Esophagus (tissue), 2 donors: ENCODE measurements around the gene TPRG1. TPM values are rescaled to one million over a fixed set of nuclear protein-coding genes. Genes with fewer than 3 reads are reported as not detected.

Experiments used
- H3K27ac ChIP-seq, 2 donors: one replicate each; pipeline ENCODE4 v1.5.1; 2013; ENCODE audit warnings: low read depth in 2 of 2, mild to moderate bottlenecking in 2 of 2, inconsistent platforms in 1 of 2, low read length in 1 of 2, moderate library complexity in 1 of 2
- H3K27me3 ChIP-seq, 2 donors: one replicate each; pipeline ENCODE4 v1.6.1; 2013; ENCODE audit warnings: low read length in 2 of 2, control low read depth in 1 of 2, mild to moderate bottlenecking in 1 of 2; ENCODE audit not compliant: insufficient read depth in 2 of 2, control insufficient read depth in 1 of 2
- H3K36me3 ChIP-seq, 2 donors: one replicate each; pipeline ENCODE4 v1.6.1; 2013; ENCODE audit warnings: low read length in 1 of 2; ENCODE audit not compliant: control insufficient read depth in 2 of 2, insufficient read depth in 2 of 2
- H3K4me1 ChIP-seq, 2 donors: one replicate each; pipeline ENCODE4 v1.6.1; 2013; ENCODE audit warnings: low read length in 1 of 2; ENCODE audit not compliant: control insufficient read depth in 2 of 2, insufficient read depth in 2 of 2
- H3K4me3 ChIP-seq, 2 donors: one replicate each; pipeline ENCODE4 v1.5.1; 2013; ENCODE audit warnings: low read length in 2 of 2, mild to moderate bottlenecking in 2 of 2, low read depth in 1 of 2, moderate library complexity in 1 of 2
- H3K9me3 ChIP-seq, 2 donors: one replicate each; pipeline ENCODE4 v1.6.1; 2013; ENCODE audit warnings: mild to moderate bottlenecking in 2 of 2, low read depth in 1 of 2, low read length in 1 of 2, moderate library complexity in 1 of 2; ENCODE audit not compliant: control insufficient read depth in 2 of 2, insufficient read depth in 1 of 2
- WGBS, 2 donors: extraction: QIAGEN DNeasy Blood & Tissue Kit; methylation state at CpG; one replicate each; pipeline ENCODE4 v1.1.7; 2013; 5-methylcytosine and 5-hydroxymethylcytosine counted together
- polyA plus RNA-seq, 2 donors: library from polyadenylated mRNA; stranded (reverse); fragments of 200-250 nt; gene quantifications; one replicate each; pipeline ENCODE4 v1.2.3, GENCODE V29; 2013
- donor health status: healthy with polysubstance abuse.
- donor health status: Bipolar disorder and iron deficiency.

TPRG1 gene
- polyA plus RNA-seq, 2 donors: 50.3 to 61.0 TPM

GRCh38 chr3:189334064-189334920, 162.5 kb downstream of the TPRG1 start:
- peaks cover 0 to 2% of the 10 kb centered on the region in 2 donors for H3K4me1 ChIP-seq
- H3K4me3 ChIP-seq: no peak overlapping the region
- H3K9me3 ChIP-seq: no peaks in the 10 kb centered on the region
- no peaks in the 10 kb centered on the region for H3K36me3 ChIP-seq
- no peaks in the 10 kb centered on the region for H3K27me3 ChIP-seq
- WGBS, 2 donors: 41 to 53% methylated on average over 3 of the region's 3 CpGs
- H3K27ac ChIP-seq: peak overlapping the region in 1 of 2 donors; percentile 45

GRCh38 chr3:189337673-189338091, 165.9 kb downstream of the TPRG1 start:
- no peak overlapping the region for H3K27ac ChIP-seq
- H3K36me3 ChIP-seq: no peaks in the 10 kb centered on the region
- no peaks in the 10 kb centered on the region for H3K9me3 ChIP-seq
- H3K27me3 ChIP-seq: no peaks in the 10 kb centered on the region
- no peak overlapping the region for H3K4me3 ChIP-seq
- H3K4me1 ChIP-seq: peaks cover 2% of the 10 kb centered on the region in 2 donors

GRCh38 chr3:189338366-189338765, 166.6 kb downstream of the TPRG1 start:
- Histone ChIP-seq H3K27ac (no peak overlapping the region), H3K36me3 (no peaks in the 10 kb centered on the region), H3K9me3 (no peaks in the 10 kb centered on the region), H3K27me3 (no peaks in the 10 kb centered on the region), H3K4me3 (no peak overlapping the region), H3K4me1 (peaks cover 2% of the 10 kb centered on the region in 2 donors)
- WGBS, 2 donors: 74 to 84% methylated on average over 4 of the region's 4 CpGs

GRCh38 chr3:189339996-189340395, 168.2 kb downstream of the TPRG1 start:
- WGBS, 2 donors: 93 to 94% methylated on average over 5 of the region's 5 CpGs
- peaks cover 2% of the 10 kb centered on the region in 2 donors for H3K4me1 ChIP-seq
- no peaks in the 10 kb centered on the region for H3K9me3 ChIP-seq
- no peak overlapping the region for H3K27ac ChIP-seq
- no peaks in the 10 kb centered on the region for H3K36me3 ChIP-seq
- H3K27me3 ChIP-seq: no peaks in the 10 kb centered on the region
- no peak overlapping the region for H3K4me3 ChIP-seq

- H3K9me3 ChIP-seq: no peaks in the 10 kb centered on the region
- H3K36me3 ChIP-seq: no peaks in the 10 kb centered on the region
- H3K27me3 ChIP-seq: no peaks in the 10 kb centered on the region
- H3K4me3 ChIP-seq: no peak overlapping the region
- no peak overlapping the region for H3K27ac ChIP-seq
- peaks cover 0 to 2% of the 10 kb centered on the region in 2 donors for H3K4me1 ChIP-seq
- WGBS, 2 donors: 76 to 78% methylated on average over 7 of the region's 7 CpGs
These were observed 169.1 kb downstream of the TPRG1 start for GRCh38 chr3:189340680-189341460.

GRCh38 chr3:189342811-189343210, 171.0 kb downstream of the TPRG1 start:
- no peaks in the 10 kb centered on the region for H3K36me3 ChIP-seq
- H3K27me3 ChIP-seq: no peaks in the 10 kb centered on the region
- H3K4me1 ChIP-seq: peaks cover 0 to 2% of the 10 kb centered on the region in 2 donors
- H3K4me3 ChIP-seq: no peak overlapping the region
- whole genome bisulfite sequencing, 2 donors: 87 to 88% methylated on average over 1 of the region's 1 CpG
- no peaks in the 10 kb centered on the region for H3K9me3 ChIP-seq
- H3K27ac ChIP-seq: no peak overlapping the region

- Histone ChIP-seq H3K4me3 (no peak overlapping the region), H3K36me3 (no peaks in the 10 kb centered on the region), H3K9me3 (no peaks in the 10 kb centered on the region), H3K27me3 (no peaks in the 10 kb centered on the region), H3K4me1 (peaks cover 0 to 2% of the 10 kb centered on the region in 2 donors), H3K27ac (no peak overlapping the region)
- 81 to 84% methylated on average over 5 of the region's 5 CpGs for WGBS, 2 donors
These were observed 173.2 kb downstream of the TPRG1 start for GRCh38 chr3:189344996-189345395.

GRCh38 chr3:189349772-189350171, 178.0 kb downstream of the TPRG1 start:
- Histone ChIP-seq H3K27me3 (no peaks in the 10 kb centered on the region), H3K36me3 (no peaks in the 10 kb centered on the region), H3K4me3 (no peak overlapping the region), H3K4me1 (no peaks in the 10 kb centered on the region), H3K9me3 (no peaks in the 10 kb centered on the region), H3K27ac (no peak overlapping the region)
- 33 to 45% methylated on average over 3 of the region's 3 CpGs for WGBS, 2 donors

- Histone ChIP-seq H3K4me1 (peaks cover 0 to 3% of the 10 kb centered on the region in 2 donors), H3K9me3 (no peaks in the 10 kb centered on the region), H3K36me3 (no peaks in the 10 kb centered on the region), H3K4me3 (no peak overlapping the region), H3K27ac (peak overlapping the region in 1 of 2 donors; percentile 76), H3K27me3 (no peaks in the 10 kb centered on the region)
- WGBS, 2 donors: 67 to 71% methylated on average over 5 of the region's 5 CpGs
These were observed 181.7 kb downstream of the TPRG1 start for GRCh38 chr3:189353318-189353965.
